ENCODE results near the gene AGER. TPM values are rescaled to one million over a fixed set of nuclear protein-coding genes. Genes with fewer than 3 reads are reported as not detected.

AGER gene
- total and polyA plus RNA-seq, 9 of the 15 experiments (the other 6 are each of a cell fraction or from before 2014, with no cell fraction given): 1.2 to 11.5 (median 4.1) TPM

- no peak; the same call in 1 of the 2 replicates for TF ChIP-seq TEAD4 (IDR thresholded peaks at IDR 0.05; ENCODE audit: low read length)
- TF ChIP-seq TEAD4 (CRISPR knock-in tag; IDR thresholded peaks at IDR 0.05; ENCODE audit: borderline replicate concordance): 0 out of 2 replicates have a peak, but pooled peaks have one; percentile 7
- no peak; the same call in 1 of the 2 replicates for TF ChIP-seq ZNF239 (CRISPR knock-in tag; IDR thresholded peaks at IDR 0.05)
- no peak for TF ChIP-seq ZZZ3 (IDR thresholded peaks at IDR 0.05)
- TF ChIP-seq MXD1 (CRISPR knock-in tag; IDR thresholded peaks at IDR 0.05; ENCODE audit: borderline replicate concordance, poor library complexity, severe bottlenecking): no peak
- no peak for TF ChIP-seq SLC30A9 (CRISPR knock-in tag; IDR thresholded peaks at IDR 0.05)
- TF ChIP-seq ZMIZ1 (IDR thresholded peaks at IDR 0.05; ENCODE audit: low read depth in 2 of 2, low read length in 2 of 2): peak in 1 of 2 experiments; percentile 9; a peak in 1 of 4 replicates
- TF ChIP-seq BRF1 (IDR thresholded peaks at IDR 0.05; ENCODE audit: borderline replicate concordance, extremely low read depth, insufficient read length): no peak
- TF ChIP-seq SP2 (IDR thresholded peaks at IDR 0.05; ENCODE audit: extremely low read depth, low read depth, low read length, poor library complexity, severe bottlenecking): no peak
- TF ChIP-seq CHD1 (IDR thresholded peaks at IDR 0.05; ENCODE audit: low read length): peak; percentile 72
- TF ChIP-seq SREBF1 (IDR thresholded peaks at IDR 0.05; ENCODE audit: borderline replicate concordance, low read depth, low read length): peak; percentile 38; the same call in 1 of the 2 replicates
- TF ChIP-seq ZKSCAN3 (CRISPR knock-in tag; IDR thresholded peaks at IDR 0.05): no peak
- no peak; the same call in 1 of the 2 replicates for TF ChIP-seq HDAC2 (IDR thresholded peaks at IDR 0.05)
- TF ChIP-seq KDM5B (IDR thresholded peaks at IDR 0.05; ENCODE audit: insufficient replicate concordance, low read depth, low read length): peak; percentile 56
- TF ChIP-seq IRF1 (CRISPR knock-in tag; IDR thresholded peaks at IDR 0.05; ENCODE audit: borderline replicate concordance): no peak
- no peak for TF ChIP-seq SREBF2 (CRISPR knock-in tag; IDR thresholded peaks at IDR 0.05)
- TF ChIP-seq ZNF780A (CRISPR knock-in tag; IDR thresholded peaks at IDR 0.05): no peak
- no peak for TF ChIP-seq HMG20B (CRISPR knock-in tag; IDR thresholded peaks at IDR 0.05)
- TF ChIP-seq CBX1 (IDR thresholded peaks at IDR 0.05; ENCODE audit: low read depth): no peak
- TF ChIP-seq ZNF324 (CRISPR knock-in tag; IDR thresholded peaks at IDR 0.05): no peak
- TF ChIP-seq NBN (IDR thresholded peaks at IDR 0.05; ENCODE audit: low read depth): peak; percentile 81
- TF ChIP-seq ZNF263 (CRISPR knock-in tag; IDR thresholded peaks at IDR 0.05; ENCODE audit: borderline replicate concordance): no peak
- no peak for TF ChIP-seq U2AF2 (optimal IDR thresholded peaks at IDR 0.05; ENCODE audit: low read depth, low read length)
Observed at GRCh38 chr6:32153564-32154513, 30.2 kb downstream of the AGER start, which contains the start of gene PPT2 (continued).
